HepG2 (cell line): Measurements from ENCODE around the gene CTF1. TPM values are rescaled to one million over a fixed set of nuclear protein-coding genes. Genes with fewer than 3 reads are reported as not detected.

Experiments
- ATAC-seq: fragments of 200-7000 bp; cut with Tn5 transposase; 3 replicates; pipeline ENCODE4 v1.9.1; 2020; ENCODE audit warnings: mild to moderate bottlenecking, moderate library complexity
- BruUV-seq: library from RNA; stranded (reverse); fragments of 400-500 nt; replicated peaks from 2 replicates; lab custom pipeline; 2021; lab: Mats Ljungman, UMichigan
- CTCF ChIA-PET: fragments of 300-600 bp; formaldehyde crosslinking; extraction: SDS; loops from one replicate; lab custom pipeline; 2021; ENCODE audit warnings: low total read pairs, inconsistent platforms, low intra/inter-chr PET ratio; lab: Yijun Ruan, JAX
- POLR2A ChIA-PET: fragments of 350-600 bp; sonication (Branson Sonifier 250); formaldehyde crosslinking; loops from one replicate; lab custom pipeline; 2020; ENCODE audit warnings: antibody characterized with exemption, inconsistent platforms; lab: Yijun Ruan, JAX
- DNase-seq: peaks from one replicate; pipeline ENCODE4 v3.0.0-alpha.2; 2015; ENCODE audit warnings: low spot score
- FAIRE-seq: peaks from 3 replicates; lab custom pipeline; 2011; peaks lifted over from hg19 to GRCh38; lab: Jason Lieb, UNC
- H2AFZ ChIP-seq: one replicate; pipeline ENCODE4 v1.6.1; 2011; ENCODE audit warnings: low read length, inconsistent platforms
- H3K27ac ChIP-seq: fragments of 300-600 bp; 3 replicates; pipeline ENCODE4 v1.8.0; 2011; ENCODE audit warnings: mixed run types, mild to moderate bottlenecking, mixed read lengths, low read length, inconsistent platforms; ENCODE audit not compliant: insufficient read depth; ENCODE audit errors: extremely low read length
- H3K27me3 ChIP-seq, 2 experiments: fragments of 200-600 bp in 1 of 2; 2 replicates in 1 of 2; 3 replicates in 1 of 2; pipeline versions ENCODE4 v1.6.0 to v1.8.0; 2011; ENCODE audit warnings: low read length in 2 of 2, mild to moderate bottlenecking in 2 of 2, moderate library complexity in 2 of 2, inconsistent platforms in 1 of 2; ENCODE audit not compliant: insufficient read depth in 2 of 2, control insufficient read depth in 1 of 2
- H3K36me3 ChIP-seq, 2 experiments: fragments of 200-600 bp in 1 of 2; replicated peaks in 1 of 2; 2 replicates in 1 of 2; 3 replicates in 1 of 2; pipeline versions ENCODE4 v1.5.1 to v1.8.0; 2011; ENCODE audit warnings: low read length in 2 of 2, inconsistent platforms in 1 of 2; ENCODE audit not compliant: insufficient read depth in 2 of 2, control insufficient read depth in 1 of 2
- H3K4me1 ChIP-seq: 2 replicates; pipeline ENCODE4 v1.5.1; 2012; ENCODE audit warnings: low read length, inconsistent platforms; ENCODE audit not compliant: insufficient read depth
- H3K4me2 ChIP-seq: 2 replicates; pipeline ENCODE4 v1.6.0; 2011; ENCODE audit warnings: low read depth, low read length, inconsistent platforms
- H3K4me3 ChIP-seq, 3 experiments: fragments of 200-600 bp in 1 of 3; sonication (generic), shearing (Covaris generic) in 1 of 3; replicated peaks in 1 of 3; 2 replicates each; pipeline ENCODE4 v1.5.1; 2011 to 2016; ENCODE audit warnings: low read length in 3 of 3, inconsistent platforms in 2 of 3, low read depth in 2 of 3, mild to moderate bottlenecking in 2 of 3, control low read depth in 1 of 3, mixed read lengths in 1 of 3; ENCODE audit not compliant: insufficient read depth in 1 of 3
- H3K79me2 ChIP-seq: one replicate; pipeline ENCODE4 v1.6.1; 2011; ENCODE audit warnings: low read length, inconsistent platforms; ENCODE audit not compliant: insufficient read depth
- H3K9ac ChIP-seq: 2 replicates; pipeline ENCODE4 v1.6.0; 2011; ENCODE audit warnings: mild to moderate bottlenecking, low read depth, low read length, inconsistent platforms; ENCODE audit not compliant: insufficient read depth
- H3K9me3 ChIP-seq: 2 replicates; pipeline ENCODE4 v1.5.1; 2012; ENCODE audit warnings: mild to moderate bottlenecking, low read length
- H4K20me1 ChIP-seq: 2 replicates; pipeline ENCODE4 v1.6.0; 2011; ENCODE audit warnings: inconsistent platforms, mild to moderate bottlenecking, low read length, moderate library complexity; ENCODE audit not compliant: insufficient read depth
- CREBL2 ChIP-seq: sonication (generic); formaldehyde crosslinking; IDR thresholded peaks from 2 replicates; pipeline ENCODE4 v1.8.1; 2023; ENCODE audit warnings: missing genetic modification reagents, mild to moderate bottlenecking, borderline replicate concordance
- HNF4G ChIP-seq, 2 experiments: sonication (generic) in 1 of 2; formaldehyde crosslinking in 1 of 2; IDR thresholded peaks; 2 replicates each; pipeline versions ENCODE4 v1.4.0 to v1.6.1; 2011 to 2020; ENCODE audit warnings: borderline replicate concordance in 2 of 2, low read depth in 2 of 2, mild to moderate bottlenecking in 2 of 2, low read length in 1 of 2, missing genetic modification reagents in 1 of 2, moderate library complexity in 1 of 2
- MXD1 ChIP-seq: sonication (generic); formaldehyde crosslinking; IDR thresholded peaks from 2 replicates; pipeline ENCODE4 v1.4.0; 2020; ENCODE audit warnings: mild to moderate bottlenecking, missing genetic modification reagents
- RERE ChIP-seq: IDR thresholded peaks from 2 replicates; pipeline ENCODE4 v1.6.1; 2016; ENCODE audit warnings: low read depth, missing genetic modification reagents, missing compliant biosample characterization
- SKI ChIP-seq: fragments of 450-650 bp; IDR thresholded peaks from one replicate; pipeline ENCODE4 v1.6.1; 2018; ENCODE audit warnings: mild to moderate bottlenecking; ENCODE audit not compliant: partially characterized antibody
- YY1 ChIP-seq: IDR thresholded peaks from 2 replicates; pipeline ENCODE4 v1.6.1; 2011; ENCODE audit warnings: low read length, low read depth, moderate library complexity, mild to moderate bottlenecking; ENCODE audit not compliant: insufficient read depth, insufficient replicate concordance
- ZNF121 ChIP-seq: sonication (generic); formaldehyde crosslinking; IDR thresholded peaks from 2 replicates; pipeline ENCODE4 v1.5.0; 2020; ENCODE audit warnings: mild to moderate bottlenecking, missing genetic modification reagents
- ZNF660 ChIP-seq: sonication (generic); formaldehyde crosslinking; IDR thresholded peaks from 2 replicates; pipeline ENCODE4 v1.5.1; 2020; ENCODE audit warnings: mild to moderate bottlenecking, low read depth, missing genetic modification reagents, borderline replicate concordance
- WGBS: methylation state at CpG from one replicate; pipeline ENCODE4 v1.1.6; 2017; ENCODE audit warnings: low lambda C conversion rate; 5-methylcytosine and 5-hydroxymethylcytosine counted together
- in situ Hi-C: cut with HindIII; loops from 2 replicates; pipeline ENCODE4 v1.10.0; 2017; ENCODE audit warnings: low pct_unique_long_range_greater_than_20kb; ENCODE audit not compliant: extremely low pct_ligation_motif_present
- intact Hi-C: fragments of 100-400 bp; cut with micrococcal nuclease; formaldehyde crosslinking; loops from one replicate; pipeline ENCODE4 v1.10.0; 2022; ENCODE audit not compliant: unreplicated experiment
- polyA plus RNA-seq, 8 experiments: library from polyadenylated mRNA; depleted of rRNA in 3 of 8; stranded (reverse) in 7 of 8; unstranded in 1 of 8; fragments of >200 nt; fragmentation: Illumina TruSeq in 4 of 8; extraction: Trizol in 4 of 8; gene quantifications; 2 replicates each; pipeline versions ENCODE4 v1.2.1 to v1.2.3, GENCODE V29; 2011 to 2016; ENCODE audit warnings: low read depth in 4 of 8, missing spikeins in 1 of 8, mixed read lengths in 1 of 8; ENCODE audit not compliant: insufficient read depth in 1 of 8
- total RNA-seq, 5 experiments: library from RNA; depleted of rRNA; stranded (reverse); fragments of >200 nt; fragmentation: Illumina TruSeq; extraction: Trizol; gene quantifications; 2 replicates each; pipeline ENCODE4 v1.2.3, GENCODE V29; 2016; ENCODE audit warnings: low read depth in 1 of 5
- TF ChIP-seq, protein P1 (sequence below): sonication (generic); formaldehyde crosslinking; IDR thresholded peaks from 2 replicates; pipeline ENCODE4 v1.5.0; 2020; ENCODE audit warnings: missing genetic modification reagents
- TF ChIP-seq, protein P2 (sequence below): IDR thresholded peaks from 2 replicates; pipeline ENCODE4 v1.6.1; 2016; ENCODE audit warnings: missing compliant biosample characterization, missing genetic modification reagents, borderline replicate concordance

The CTF1 gene
- total and polyA plus RNA-seq, 2 of the 13 experiments (the other 11 are each of a cell fraction or from before 2014, with no cell fraction given): 0.13 to 1.8 TPM

- TF ChIP-seq, protein P1, sequence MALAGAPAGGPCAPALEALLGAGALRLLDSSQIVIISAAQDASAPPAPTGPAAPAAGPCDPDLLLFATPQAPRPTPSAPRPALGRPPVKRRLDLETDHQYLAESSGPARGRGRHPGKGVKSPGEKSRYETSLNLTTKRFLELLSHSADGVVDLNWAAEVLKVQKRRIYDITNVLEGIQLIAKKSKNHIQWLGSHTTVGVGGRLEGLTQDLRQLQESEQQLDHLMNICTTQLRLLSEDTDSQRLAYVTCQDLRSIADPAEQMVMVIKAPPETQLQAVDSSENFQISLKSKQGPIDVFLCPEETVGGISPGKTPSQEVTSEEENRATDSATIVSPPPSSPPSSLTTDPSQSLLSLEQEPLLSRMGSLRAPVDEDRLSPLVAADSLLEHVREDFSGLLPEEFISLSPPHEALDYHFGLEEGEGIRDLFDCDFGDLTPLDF (CRISPR knock-in tag): no peak
- TF ChIP-seq CREBL2 (no peak), MXD1 (CRISPR knock-in tag) (0 out of 2 replicates have a peak, but pooled peaks have one; percentile 20)
These were observed 697 bp downstream of the CTF1 start (continued) for GRCh38 chr16:30896889-30897733.

DNA sequence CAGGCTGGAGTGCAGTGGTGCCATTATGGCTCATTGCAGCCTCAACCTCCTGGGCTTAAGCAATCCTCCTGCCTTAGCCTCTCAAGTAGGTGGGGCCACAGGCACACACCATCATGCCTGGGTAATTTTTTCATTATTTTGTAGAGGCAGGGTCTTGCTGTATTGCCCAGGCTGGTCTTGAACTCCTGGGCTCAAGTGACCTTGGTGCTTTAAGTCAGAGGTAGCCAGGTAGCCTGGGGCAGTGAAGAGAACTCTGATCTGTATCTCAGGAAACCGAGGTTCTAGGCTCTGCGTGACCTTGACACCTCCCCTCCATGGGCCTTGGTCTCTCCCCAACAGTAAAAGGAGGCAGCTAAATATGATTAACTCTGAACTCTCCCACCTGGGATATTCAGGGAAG lies 3.4 kb downstream of the CTF1 start:
- POLR2A ChIA-PET: interaction anchor here (3.6 kb wide), 1 partner anchor 55 kb away, joined by 29 read pairs; no protein-coding TSS in a partner anchor
- ATAC-seq: no peak
- in situ Hi-C loops: loop anchor here (10.0 kb wide), 1 partner anchor 55 kb away; no protein-coding TSS in a partner anchor
- TF ChIP-seq RERE (CRISPR knock-in tag) (no peak), ZNF121 (CRISPR knock-in tag) (peak; percentile 93), SKI (no peak), ZNF660 (no peak), HNF4G (IDR thresholded peaks at IDR 0.05; ENCODE audit: borderline replicate concordance, low read depth, low read length) (no peak), HNF4G (CRISPR knock-in tag; IDR thresholded peaks at IDR 0.05; ENCODE audit: borderline replicate concordance, low read depth) (no peak), YY1 (no peak)
- TF ChIP-seq, protein P2, sequence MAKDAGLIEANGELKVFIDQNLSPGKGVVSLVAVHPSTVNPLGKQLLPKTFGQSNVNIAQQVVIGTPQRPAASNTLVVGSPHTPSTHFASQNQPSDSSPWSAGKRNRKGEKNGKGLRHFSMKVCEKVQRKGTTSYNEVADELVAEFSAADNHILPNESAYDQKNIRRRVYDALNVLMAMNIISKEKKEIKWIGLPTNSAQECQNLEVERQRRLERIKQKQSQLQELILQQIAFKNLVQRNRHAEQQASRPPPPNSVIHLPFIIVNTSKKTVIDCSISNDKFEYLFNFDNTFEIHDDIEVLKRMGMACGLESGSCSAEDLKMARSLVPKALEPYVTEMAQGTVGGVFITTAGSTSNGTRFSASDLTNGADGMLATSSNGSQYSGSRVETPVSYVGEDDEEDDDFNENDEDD (CRISPR knock-in tag): no peak

More for the DNA sequence above, 3.4 kb downstream of the CTF1 start:
- no peaks in the 10 kb centered on the region for H4K20me1 ChIP-seq
- peaks cover 83% of the 10 kb centered on the region for H3K4me1 ChIP-seq
- H3K9me3 ChIP-seq: no peaks in the 10 kb centered on the region
- FAIRE-seq (no peak), DNase-seq (no peak)
- no peaks in the 10 kb centered on the region for H3K79me2 ChIP-seq
- H3K36me3 ChIP-seq: no peaks in the 10 kb centered on the region
- CTCF ChIA-PET: no interaction called here
- no peak overlapping the region for H3K4me3 ChIP-seq
- no peaks in the 10 kb centered on the region for H3K27me3 ChIP-seq
- 44% methylated on average over 2 of the region's 2 CpGs for WGBS
- no peak overlapping the region for H3K27ac ChIP-seq
- H3K4me2 ChIP-seq: no peak overlapping the region
- BruUV-seq: no TSS peak
- no peak overlapping the region for H2AFZ ChIP-seq
- intact Hi-C loops: no loop called here
- no peak overlapping the region for H3K9ac ChIP-seq
